AG04449 (cell line): ENCODE results near the gene RMI2.

ENCODE experiments used
- CTCF ChIA-PET: fragments of 350-600 bp; formaldehyde crosslinking; extraction: SDS; loops from one replicate; lab custom pipeline; 2021; ENCODE audit warnings: antibody characterized with exemption; lab: Yijun Ruan, JAX
- POLR2A ChIA-PET: fragments of 400-600, 350-600 bp; formaldehyde crosslinking; extraction: SDS; loops from one replicate; lab custom pipeline; 2020; ENCODE audit warnings: antibody characterized with exemption, inconsistent platforms; lab: Yijun Ruan, JAX
- DNase-seq: peaks from one replicate; pipeline ENCODE4 v3.0.0-alpha.2; 2010; ENCODE audit warnings: low read depth, low spot score
- H3K4me3 ChIP-seq: 2 replicates; pipeline ENCODE4 v1.5.1; 2011; ENCODE audit warnings: low read depth, mild to moderate bottlenecking, control low read depth, low read length
- TF ChIP-seq, protein P1 (sequence below): IDR thresholded peaks from one replicate; pipeline ENCODE4 v1.5.1; 2011; ENCODE audit warnings: mild to moderate bottlenecking, moderate library complexity, low read length, control low read depth, inconsistent platforms; ENCODE audit not compliant: insufficient read depth; ENCODE audit errors: missing control alignments

RMI2 gene

DNA sequence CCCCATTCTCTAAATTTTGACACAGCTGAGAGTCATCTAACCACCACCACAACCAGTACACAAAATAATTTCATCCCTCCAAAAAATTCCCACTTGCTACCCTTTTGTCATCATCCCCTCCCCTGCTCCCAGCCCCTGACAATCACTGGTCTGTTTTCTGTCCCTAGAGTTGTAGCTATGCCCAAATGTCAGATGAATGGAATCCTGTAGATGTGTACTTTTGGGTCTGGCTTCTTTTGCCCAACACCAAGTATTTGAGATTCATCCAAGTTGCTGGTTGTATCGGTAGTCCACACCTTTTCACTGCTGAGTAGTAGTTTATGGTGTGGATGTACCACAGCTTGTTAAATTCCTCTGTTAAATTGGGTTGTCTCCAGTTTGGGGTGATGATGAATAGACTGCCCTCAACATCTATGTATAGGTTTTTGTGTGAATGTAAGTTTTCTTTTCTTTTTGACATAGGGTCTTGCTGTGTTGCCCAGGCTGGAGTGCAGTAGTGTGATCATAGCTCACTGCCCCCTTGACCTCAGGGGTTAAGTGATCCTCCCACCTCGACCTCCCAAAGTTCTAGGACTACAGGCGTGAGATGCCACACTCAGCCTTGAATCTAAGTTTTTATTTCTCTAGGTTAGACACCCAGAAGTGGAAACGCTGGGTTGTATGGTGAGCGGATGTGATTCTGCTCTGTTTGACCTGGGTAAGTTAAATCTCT is 14.6 kb upstream of the RMI2 start:
- POLR2A ChIA-PET, result no interaction called here
- TF ChIP-seq, protein P1, sequence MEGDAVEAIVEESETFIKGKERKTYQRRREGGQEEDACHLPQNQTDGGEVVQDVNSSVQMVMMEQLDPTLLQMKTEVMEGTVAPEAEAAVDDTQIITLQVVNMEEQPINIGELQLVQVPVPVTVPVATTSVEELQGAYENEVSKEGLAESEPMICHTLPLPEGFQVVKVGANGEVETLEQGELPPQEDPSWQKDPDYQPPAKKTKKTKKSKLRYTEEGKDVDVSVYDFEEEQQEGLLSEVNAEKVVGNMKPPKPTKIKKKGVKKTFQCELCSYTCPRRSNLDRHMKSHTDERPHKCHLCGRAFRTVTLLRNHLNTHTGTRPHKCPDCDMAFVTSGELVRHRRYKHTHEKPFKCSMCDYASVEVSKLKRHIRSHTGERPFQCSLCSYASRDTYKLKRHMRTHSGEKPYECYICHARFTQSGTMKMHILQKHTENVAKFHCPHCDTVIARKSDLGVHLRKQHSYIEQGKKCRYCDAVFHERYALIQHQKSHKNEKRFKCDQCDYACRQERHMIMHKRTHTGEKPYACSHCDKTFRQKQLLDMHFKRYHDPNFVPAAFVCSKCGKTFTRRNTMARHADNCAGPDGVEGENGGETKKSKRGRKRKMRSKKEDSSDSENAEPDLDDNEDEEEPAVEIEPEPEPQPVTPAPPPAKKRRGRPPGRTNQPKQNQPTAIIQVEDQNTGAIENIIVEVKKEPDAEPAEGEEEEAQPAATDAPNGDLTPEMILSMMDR, result no peak
- CTCF ChIA-PET, result interaction anchor here (1.1 to 1.3 kb wide), 2 partner anchors 21 to 56 kb away, joined by 3 read pairs; no protein-coding TSS in a partner anchor
- no peak for DNase-seq
- no peak overlapping the region for H3K4me3 ChIP-seq

DNA sequence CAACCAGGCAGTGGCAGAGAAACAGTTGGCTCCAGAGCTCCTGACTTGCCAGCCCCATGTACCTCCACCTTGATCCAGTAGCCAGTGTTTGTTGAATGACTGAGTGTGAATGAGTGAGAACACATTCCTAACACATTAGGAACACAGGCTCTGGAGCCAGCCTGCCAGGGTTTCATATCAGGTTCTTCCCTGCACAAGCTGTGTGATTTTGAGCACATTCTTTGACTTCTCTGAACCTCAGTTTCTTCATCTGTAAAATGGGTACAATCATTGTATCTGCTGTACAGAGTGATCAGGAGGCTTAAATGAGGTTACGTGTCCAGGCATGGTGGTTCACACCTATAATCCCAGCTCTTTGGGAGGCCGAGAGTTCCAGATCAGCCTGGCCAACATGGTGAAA is 13.3 kb upstream of the RMI2 start:
- H3K4me3 ChIP-seq, result no peak overlapping the region
- CTCF ChIA-PET, result no interaction called here
- POLR2A ChIA-PET, result interaction anchor here (0.9 kb wide), 1 partner anchor 130 kb away, joined by 3 read pairs; no protein-coding TSS in a partner anchor
- DNase-seq, result no peak
- TF ChIP-seq, protein P1, result no peak

DNA sequence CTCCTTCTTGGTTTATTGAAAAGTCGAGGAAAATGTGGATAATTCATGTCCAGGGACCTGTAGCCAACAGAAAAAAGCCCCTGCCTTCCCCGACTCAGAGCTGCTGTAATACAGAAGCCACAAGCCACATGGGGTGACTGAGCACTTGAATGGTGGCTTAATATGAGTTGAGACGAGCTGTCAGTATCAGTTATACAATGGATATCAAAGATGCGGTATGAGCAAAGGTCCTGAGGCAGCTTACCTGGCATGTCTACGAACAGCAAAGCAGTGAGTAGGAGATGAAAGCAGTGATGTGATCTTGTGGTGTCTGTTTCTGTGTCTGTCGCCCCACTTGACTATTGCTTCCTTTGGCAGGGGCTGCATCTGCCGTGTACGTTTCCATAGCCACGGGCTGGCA is 12.2 kb upstream of the RMI2 start:
- POLR2A ChIA-PET, result interaction anchor here (0.9 kb wide), 2 partner anchors 78 to 131 kb away, joined by 3 read pairs; no protein-coding TSS in a partner anchor
- no peak for DNase-seq
- CTCF ChIA-PET, result interaction anchor here (1.1 to 1.4 kb wide), 4 partner anchors 10 to 382 kb away, joined by 3 to 5 read pairs (median 4); no protein-coding TSS in a partner anchor
- TF ChIP-seq, protein P1, result no peak
- no peak overlapping the region for H3K4me3 ChIP-seq

DNA sequence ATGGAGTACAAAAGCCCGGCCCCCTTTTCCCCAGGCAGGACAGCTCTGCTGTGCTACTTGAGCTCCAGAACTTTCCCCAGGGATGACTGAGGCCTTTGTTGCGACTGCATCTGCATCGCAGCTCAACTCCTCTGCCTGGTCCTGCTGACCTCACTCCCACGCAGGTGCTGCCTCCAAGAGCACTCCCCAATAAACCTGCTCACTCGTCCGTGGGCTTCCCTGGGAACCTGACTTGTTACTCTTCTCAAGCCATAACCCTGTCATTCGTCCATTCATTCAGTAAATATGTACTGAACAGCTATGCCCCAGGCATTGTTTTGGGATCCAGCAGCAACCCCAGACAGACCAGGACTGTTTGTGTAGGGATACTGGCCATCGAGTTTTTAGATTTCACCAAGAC is 11.6 kb upstream of the RMI2 start:
- POLR2A ChIA-PET, result no interaction called here
- no peak overlapping the region for H3K4me3 ChIP-seq
- TF ChIP-seq, protein P1, result no peak
- no peak for DNase-seq
- CTCF ChIA-PET, result interaction anchor here (1.1 to 1.4 kb wide), 5 partner anchors 11 to 383 kb away, joined by 3 to 5 read pairs (median 4); no protein-coding TSS in a partner anchor

DNA sequence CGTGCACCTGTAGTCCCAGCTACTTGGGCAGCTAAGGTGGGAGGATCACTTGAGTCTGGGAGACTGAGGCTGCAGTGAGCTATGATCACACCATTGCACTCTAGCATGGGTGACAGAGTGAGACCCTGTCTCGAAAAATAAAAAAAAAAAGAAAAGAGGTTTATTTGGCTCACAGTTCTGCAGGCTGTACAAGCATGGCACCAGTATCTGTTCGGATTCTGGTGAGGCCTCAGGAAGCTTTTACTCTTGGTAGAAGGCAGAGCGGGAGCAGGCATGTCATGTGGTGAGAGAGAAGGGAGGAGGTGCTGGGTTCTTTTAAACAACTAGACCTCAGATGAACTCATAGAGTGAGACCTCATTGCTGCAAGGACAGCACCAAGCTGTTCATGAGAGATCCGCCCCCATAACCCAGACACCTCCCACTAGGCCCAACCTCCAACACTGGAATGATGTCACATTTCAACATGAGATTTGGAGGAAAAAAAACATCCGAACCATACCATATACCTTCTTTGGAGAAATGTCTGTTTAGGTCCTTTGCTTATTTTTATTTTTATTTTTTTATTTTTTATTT is 10.3 kb upstream of the RMI2 start:
- DNase-seq, result no peak
- CTCF ChIA-PET, result interaction anchor here (0.6 to 1.2 kb wide), 2 partner anchors 16 to 17 kb away, joined by 3 to 4 read pairs; no protein-coding TSS in a partner anchor
- no peak overlapping the region for H3K4me3 ChIP-seq
- POLR2A ChIA-PET, result interaction anchor here (0.6 kb wide), 1 partner anchor 94 kb away, joined by 3 read pairs; no protein-coding TSS in a partner anchor
- TF ChIP-seq, protein P1, result no peak

DNA sequence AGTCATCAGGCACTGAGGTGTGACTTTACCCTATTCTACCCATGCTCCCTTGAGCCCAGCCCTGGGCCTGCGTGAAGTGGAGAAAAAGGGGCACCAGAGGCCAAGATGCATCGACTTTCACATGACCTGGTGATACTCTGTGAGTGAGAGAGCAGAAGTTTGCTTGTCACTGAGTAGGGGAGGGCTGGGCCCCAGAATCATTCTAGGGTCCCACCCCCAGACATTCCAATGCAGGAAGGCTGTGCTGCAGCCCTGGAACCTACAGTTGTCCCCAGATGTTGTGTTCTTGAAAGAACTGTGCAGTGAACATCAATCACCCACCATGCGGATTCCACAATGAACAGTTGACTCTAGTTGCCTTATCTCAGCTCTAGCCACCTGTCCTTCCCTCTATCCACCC is 6.2 kb upstream of the RMI2 start:
- TF ChIP-seq, protein P1, result no peak
- no peak overlapping the region for H3K4me3 ChIP-seq
- POLR2A ChIA-PET, result no interaction called here
- no peak for DNase-seq
- CTCF ChIA-PET, result no interaction called here
